ENCODE measurements around the gene DDO.

The DDO gene

DNA sequence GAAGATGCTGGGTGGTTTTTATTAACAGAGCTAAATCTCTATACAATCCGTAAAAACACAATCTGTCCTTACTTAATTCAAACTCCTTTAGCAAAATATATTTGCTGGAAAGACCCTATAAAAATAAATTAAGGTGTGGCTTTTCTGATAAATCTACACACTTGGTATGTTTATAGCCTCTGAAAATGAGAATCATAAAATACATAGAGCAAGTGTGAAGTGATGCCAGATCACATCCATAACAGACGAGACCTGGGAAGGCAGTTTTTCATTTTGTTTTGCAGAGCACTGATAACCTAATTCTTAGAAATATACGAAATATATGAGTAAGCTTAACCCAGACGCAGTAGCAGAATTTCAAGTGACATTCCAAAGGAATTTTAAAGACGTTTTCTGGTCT lies 10.4 kb upstream of the DDO start:
- in situ Hi-C loops (cut with HindIII; ENCODE audit: low sequenced_read_pairs) = no loop called here
- TF ChIP-seq, protein P1, sequence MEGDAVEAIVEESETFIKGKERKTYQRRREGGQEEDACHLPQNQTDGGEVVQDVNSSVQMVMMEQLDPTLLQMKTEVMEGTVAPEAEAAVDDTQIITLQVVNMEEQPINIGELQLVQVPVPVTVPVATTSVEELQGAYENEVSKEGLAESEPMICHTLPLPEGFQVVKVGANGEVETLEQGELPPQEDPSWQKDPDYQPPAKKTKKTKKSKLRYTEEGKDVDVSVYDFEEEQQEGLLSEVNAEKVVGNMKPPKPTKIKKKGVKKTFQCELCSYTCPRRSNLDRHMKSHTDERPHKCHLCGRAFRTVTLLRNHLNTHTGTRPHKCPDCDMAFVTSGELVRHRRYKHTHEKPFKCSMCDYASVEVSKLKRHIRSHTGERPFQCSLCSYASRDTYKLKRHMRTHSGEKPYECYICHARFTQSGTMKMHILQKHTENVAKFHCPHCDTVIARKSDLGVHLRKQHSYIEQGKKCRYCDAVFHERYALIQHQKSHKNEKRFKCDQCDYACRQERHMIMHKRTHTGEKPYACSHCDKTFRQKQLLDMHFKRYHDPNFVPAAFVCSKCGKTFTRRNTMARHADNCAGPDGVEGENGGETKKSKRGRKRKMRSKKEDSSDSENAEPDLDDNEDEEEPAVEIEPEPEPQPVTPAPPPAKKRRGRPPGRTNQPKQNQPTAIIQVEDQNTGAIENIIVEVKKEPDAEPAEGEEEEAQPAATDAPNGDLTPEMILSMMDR (IDR thresholded peaks at IDR 0.05; ENCODE audit: low read depth, low read length) = no peak
- no peak overlapping the region for H3K4me3 ChIP-seq (ENCODE audit: low read depth, low read length)
- DNase-seq (ENCODE audit: low read depth, low spot score) = no peak

DNA sequence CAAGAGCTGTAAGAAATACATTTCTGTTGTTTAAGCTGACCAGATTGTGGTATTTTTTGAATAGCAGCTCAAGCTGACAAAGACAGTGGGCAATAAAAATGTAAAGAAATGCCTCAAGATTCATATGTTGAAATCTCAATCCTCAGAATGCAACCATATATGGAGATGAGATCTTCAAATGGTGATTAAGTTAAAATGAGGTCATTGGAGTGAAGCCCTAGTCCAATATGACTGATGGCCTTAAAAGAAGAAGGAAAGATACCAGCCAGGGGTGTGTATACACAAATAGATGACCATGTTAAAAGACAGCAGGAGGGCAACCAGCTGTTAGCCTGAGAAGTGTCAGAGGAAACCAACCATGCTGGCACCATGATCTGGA lies 7.1 kb upstream of the DDO start:
- H3K4me3 ChIP-seq (ENCODE audit: low read depth, low read length) = no peak overlapping the region
- TF ChIP-seq, protein P1 (IDR thresholded peaks at IDR 0.05; ENCODE audit: low read depth, low read length) = no peak
- in situ Hi-C loops (cut with HindIII; ENCODE audit: low sequenced_read_pairs) = no loop called here
- no peak for DNase-seq (ENCODE audit: low read depth, low spot score)

DNA sequence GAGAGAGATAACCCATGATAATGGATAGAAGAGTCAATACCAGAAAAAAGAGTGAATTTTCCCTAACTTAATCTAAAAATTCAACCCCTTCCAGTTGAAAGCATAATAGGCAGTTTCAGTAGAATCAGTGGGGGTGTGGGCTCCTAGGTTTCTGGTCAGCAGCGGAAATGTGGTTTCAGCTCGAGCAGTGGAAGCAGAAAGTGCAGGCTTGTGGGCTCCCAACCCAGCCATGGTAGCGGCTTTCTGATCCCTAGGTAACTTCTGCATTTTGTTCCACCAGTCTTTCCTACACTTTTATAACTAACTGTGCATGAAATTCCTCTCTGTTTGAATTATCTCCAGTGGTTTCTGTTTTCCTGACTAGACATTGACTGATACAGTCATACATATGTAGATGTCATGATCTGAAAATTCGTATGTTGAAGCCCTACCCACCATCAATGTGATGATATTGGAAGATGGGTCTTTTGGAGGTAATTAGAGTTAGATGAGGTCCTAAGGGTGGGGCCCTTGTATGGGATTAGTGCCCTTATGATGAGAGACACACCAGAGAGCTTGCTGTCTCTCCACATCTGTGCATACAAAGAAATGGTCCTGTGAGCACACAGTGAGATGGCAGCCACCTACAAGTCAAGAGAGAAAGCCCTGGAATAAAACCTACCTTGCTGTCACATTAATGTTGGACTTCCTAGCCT lies 6.5 kb upstream of the DDO start:
- in situ Hi-C loops (cut with HindIII; ENCODE audit: low sequenced_read_pairs) = no loop called here
- DNase-seq (ENCODE audit: low read depth, low spot score) = no peak
- no peak overlapping the region for H3K4me3 ChIP-seq (ENCODE audit: low read depth, low read length)
- TF ChIP-seq, protein P1 (IDR thresholded peaks at IDR 0.05; ENCODE audit: low read depth, low read length) = no peak

DNA sequence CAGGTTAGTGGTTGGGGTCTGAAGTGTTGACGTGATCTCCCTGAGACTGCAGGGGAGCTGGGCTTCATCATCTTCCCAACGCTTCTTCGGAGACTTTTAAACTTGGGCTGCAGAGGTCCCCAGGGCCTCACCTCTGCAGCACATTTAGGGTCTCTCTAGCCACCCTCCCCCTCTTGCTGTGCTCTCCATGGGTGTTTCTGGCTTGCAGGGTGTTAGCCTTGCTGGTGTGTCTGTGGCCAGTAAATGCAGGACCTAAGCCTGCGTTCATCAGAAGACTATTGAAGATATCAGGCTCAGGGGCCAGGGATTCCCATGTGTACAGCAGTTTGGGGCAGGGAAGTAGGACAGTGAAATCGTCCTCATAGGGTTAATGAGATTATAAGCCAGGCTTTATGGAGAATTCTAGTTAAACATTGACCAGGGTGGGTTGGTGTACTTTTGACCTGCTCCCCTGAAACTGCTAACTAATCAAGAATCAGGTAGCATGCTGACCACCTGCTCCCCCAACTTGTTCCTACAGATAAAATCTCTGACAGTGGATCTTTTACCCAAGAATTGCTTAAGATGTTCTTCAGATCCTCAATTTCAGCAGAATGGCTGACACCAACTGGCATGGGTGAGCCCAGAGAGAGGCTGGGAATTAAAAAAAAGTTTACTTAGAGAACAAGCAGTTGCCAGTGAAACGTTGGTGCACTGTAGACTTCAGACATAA lies 3.8 kb upstream of the DDO start:
- in situ Hi-C loops (cut with HindIII; ENCODE audit: low sequenced_read_pairs) = no loop called here
- no peak overlapping the region for H3K4me3 ChIP-seq (ENCODE audit: low read depth, low read length)
- DNase-seq (ENCODE audit: low read depth, low spot score) = no peak
- TF ChIP-seq, protein P1 (IDR thresholded peaks at IDR 0.05; ENCODE audit: low read depth, low read length) = no peak

DNA sequence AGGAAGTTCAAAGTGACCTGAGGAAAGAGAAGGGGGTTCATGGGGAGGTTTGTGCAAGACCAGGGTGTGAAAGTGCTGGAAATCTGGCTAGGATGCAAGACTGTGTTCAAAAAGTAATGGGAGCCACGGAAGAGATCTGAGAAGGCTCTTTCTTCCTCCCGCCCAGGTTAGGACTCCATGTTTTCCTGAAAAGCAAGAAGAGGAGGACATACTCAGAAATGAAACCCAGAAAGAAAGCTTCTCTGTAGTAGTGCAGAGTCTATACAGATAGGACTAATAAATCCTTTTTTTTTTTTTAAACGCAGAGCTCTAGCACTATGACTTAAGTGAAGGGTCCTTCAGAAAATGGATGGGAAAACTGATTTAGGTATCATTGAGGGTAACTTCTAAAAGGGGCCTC lies 3.2 kb upstream of the DDO start:
- no peak overlapping the region for H3K4me3 ChIP-seq (ENCODE audit: low read depth, low read length)
- TF ChIP-seq, protein P1 (IDR thresholded peaks at IDR 0.05; ENCODE audit: low read depth, low read length) = no peak
- no peak for DNase-seq (ENCODE audit: low read depth, low spot score)
- in situ Hi-C loops (cut with HindIII; ENCODE audit: low sequenced_read_pairs) = no loop called here

DNA sequence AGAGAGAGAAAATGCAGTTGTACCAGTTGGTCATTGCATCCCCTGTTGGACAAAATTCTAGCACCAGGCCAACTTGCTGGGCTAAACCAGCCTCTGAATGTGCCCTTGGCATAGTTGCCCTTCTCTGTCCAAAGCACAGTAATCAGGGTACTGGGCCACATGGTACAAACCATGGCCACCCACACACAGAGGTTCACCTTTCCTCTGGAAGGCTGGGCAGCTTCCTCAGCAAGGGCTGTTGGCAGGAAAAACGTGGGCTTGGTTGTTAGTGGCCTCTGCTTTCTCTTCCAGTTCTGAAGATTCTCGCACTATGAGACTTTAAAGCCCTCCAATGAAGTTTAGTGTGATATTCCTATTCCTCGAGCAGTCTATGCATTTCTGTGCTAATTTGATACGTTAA lies 706 bp downstream of the DDO start:
- no peak for DNase-seq (ENCODE audit: low read depth, low spot score)
- H3K4me3 ChIP-seq (ENCODE audit: low read depth, low read length) = no peak overlapping the region
- TF ChIP-seq, protein P1 (IDR thresholded peaks at IDR 0.05; ENCODE audit: low read depth, low read length) = no peak
- in situ Hi-C loops (cut with HindIII; ENCODE audit: low sequenced_read_pairs) = no loop called here

Measured in astrocyte of the spinal cord (primary cell).